GM21515 (cell line): Measurements from ENCODE around the gene UNC13C.

Experiments used
- ATAC-seq: cut with Tn5 transposase; IDR thresholded peaks from one replicate; pipeline ENCODE4 v1.9.1; 2021; ENCODE audit not compliant: unreplicated experiment

The UNC13C gene

GRCh38 chr15:54102704-54103103 is 124.5 kb downstream of the UNC13C start:
- ATAC-seq, result no peak

GRCh38 chr15:54109014-54109413 is 130.8 kb downstream of the UNC13C start:
- no peak for ATAC-seq

DNA sequence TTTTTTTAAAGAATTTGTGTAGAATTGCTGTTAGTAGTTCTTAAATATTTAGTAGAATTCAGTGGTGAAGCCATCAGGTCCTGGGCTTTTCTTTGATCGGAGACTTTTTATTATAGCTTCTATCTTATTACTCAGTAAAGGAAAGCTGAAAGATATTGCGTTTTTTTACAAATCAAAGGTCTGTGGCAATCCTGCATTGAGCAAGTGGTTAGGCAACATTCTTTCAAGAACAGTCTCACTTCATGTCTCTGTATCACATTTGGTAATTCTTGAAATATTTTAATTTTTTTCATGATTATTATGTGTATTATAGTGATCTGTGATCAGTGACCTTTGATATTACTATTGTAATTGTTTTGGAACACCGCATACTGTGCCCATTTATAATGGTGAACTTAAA is 140.8 kb downstream of the UNC13C start:
- no peak for ATAC-seq

DNA sequence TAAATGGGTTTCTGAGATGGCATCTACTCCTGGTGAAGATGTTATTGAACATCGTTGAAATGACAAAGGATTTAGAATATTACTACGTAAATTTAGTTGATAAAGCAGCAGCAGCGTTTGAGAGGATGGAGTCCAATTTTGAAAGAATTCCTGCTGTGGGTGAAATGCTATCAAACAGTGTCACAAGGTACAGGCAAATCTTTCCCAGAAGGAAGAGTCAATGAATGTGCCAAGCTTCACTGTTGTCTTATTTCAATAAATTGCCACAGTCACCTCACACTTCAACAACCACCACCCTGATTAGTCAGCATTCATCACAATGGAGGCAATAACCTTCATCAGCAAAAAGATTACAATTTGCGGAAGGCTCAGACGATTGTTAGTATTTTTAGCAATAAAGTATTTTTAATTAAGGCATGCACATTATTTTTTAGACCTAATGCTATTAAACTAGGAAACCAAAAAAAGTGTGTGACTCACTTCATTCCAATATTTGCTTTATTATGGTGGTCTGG is 142.8 kb downstream of the UNC13C start:
- no peak for ATAC-seq

DNA sequence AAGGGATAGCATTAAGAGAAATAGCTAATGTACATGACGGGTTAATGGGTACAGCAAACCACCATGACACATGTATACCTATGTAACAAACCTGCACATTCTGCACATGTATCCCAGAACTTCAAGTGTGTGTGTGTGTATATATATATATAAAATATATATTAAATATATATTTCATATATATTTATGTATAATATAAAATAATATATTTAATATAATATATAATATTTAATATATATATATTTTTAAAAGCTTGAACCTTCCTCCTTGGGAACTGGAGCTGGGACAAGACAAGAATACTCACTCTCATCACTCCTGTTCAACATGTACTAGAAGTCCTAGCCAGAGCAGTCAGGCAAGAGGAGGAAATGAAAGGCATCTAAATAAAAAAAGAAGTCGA is 149.3 kb downstream of the UNC13C start:
- ATAC-seq, result no peak

DNA sequence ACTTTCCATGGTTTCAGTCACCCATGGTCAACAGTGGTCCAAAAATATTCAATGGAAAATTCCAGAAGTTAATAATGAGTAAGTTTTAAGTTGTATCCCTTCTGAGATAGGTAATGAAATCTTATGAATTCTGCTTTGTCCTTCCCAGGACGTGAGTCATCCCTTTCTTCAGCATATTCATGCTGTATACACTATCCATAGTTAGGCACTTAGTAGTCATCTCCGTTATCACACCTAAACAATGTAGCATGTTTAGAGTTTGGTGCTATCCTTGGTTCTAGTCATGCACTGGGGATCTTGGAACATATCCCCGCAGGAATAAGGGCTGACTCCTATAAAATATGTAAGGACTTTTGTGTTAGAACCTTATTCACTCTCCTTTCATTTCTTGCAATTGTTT is 153.2 kb downstream of the UNC13C start:
- no peak for ATAC-seq

GRCh38 chr15:54149115-54149531 is 170.9 kb downstream of the UNC13C start:
- no peak for ATAC-seq

- ATAC-seq, result no peak
These were observed 172.0 kb downstream of the UNC13C start for GRCh38 chr15:54150255-54150654.

DNA sequence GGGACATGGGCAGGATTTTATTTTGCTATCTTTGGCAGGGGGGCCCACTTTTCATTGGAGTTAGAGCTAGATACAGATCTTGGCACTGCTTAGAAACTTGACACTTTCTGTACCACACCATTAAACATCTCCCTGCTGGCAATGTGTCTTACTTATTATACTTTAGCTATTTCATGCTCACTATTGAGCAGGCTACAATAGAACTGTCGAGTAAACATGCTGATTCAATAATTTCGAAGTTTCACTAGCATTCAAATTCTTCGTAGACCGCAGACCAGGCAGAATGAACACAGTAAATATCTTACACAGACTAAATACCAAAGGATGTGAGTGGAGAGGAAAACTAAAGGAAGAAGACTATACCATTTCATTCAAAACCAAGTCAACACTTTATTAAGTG is 180.8 kb downstream of the UNC13C start:
- no peak for ATAC-seq

- ATAC-seq, result no peak
These were observed 209.1 kb downstream of the UNC13C start for GRCh38 chr15:54187325-54187724.

GRCh38 chr15:54197995-54198394 is 219.8 kb downstream of the UNC13C start:
- no peak for ATAC-seq

GRCh38 chr15:54206586-54207321 is 228.5 kb downstream of the UNC13C start:
- no peak for ATAC-seq

DNA sequence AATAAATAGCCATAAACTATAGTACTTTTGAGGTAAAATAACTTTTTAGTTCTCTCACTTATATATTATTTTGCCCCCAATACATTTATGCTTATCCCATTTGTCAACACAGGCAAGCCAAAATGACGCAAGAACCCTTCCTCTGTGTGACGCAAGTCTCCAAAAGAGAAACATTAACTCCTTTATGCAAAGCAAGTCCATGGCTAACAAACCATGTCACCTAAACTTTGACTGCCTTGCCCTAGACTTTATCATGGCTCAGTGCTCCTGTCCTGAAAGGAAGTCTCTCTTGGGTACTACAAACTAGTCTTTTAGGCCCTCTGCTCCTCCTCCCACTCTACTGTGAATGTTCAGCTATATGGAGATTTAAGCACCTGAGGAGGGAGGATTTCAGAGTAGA is 230.5 kb downstream of the UNC13C start:
- no peak for ATAC-seq

DNA sequence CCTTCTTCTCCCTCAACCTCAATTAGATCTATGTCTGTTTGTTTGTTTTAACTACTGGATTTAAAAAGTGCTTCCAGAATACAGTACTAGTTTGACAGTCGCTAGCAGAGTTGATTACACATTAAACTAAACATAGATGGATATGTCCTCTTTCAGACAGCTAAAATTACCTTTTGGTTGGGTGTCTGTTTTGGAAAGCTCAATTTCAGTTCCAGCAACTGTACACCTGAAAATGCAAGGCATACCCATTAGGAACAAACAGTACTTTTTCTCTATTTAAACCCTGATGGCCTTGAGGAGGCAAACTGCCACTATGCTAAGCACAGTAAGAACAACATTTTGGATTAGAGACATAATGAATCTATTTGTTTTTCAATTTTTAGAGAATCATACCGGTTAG is 234.4 kb downstream of the UNC13C start:
- no peak for ATAC-seq

DNA sequence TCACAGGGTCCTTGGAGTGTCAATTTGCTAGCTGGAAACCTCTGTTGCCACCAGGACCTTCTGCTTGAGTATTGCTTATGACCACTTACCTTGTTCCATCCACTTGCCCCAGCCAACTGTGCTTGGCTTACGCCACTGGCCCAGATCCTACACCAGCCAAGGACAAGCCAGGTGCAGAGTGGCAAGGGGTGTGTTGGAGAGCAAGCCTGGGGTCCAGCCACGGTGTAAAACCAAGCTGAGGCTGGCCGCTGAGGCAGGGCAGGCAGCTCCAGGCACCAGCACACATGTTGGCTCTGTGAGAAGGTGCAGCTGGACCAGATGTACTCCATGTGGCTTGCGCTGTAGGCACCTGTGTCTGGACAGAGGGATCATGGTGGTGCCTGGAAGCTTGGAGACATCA is 248.2 kb downstream of the UNC13C start:
- ATAC-seq, result no peak

GRCh38 chr15:54227569-54227968 is 249.3 kb downstream of the UNC13C start:
- ATAC-seq, result no peak

GRCh38 chr15:54250326-54250725 is 272.1 kb downstream of the UNC13C start:
- ATAC-seq, result no peak

DNA sequence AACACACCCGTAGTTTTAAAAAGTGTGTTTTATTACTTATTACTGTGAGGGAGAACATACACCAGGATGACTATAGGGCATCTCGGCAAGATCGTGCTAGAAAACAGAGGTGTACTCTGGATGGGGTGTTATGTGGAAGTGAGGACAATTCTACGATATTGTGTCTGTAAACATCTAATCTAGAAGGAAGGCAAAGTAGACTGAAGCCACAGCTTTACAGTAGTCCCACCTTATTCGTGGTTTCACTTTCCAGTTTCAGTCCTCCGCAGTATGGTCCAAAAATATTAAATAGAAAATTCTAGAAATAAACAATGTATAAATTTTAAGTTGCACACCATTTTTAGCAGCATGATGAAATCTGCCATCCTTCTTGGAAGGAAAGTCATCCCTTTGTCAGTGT is 277.9 kb downstream of the UNC13C start:
- ATAC-seq, result no peak

- no peak for ATAC-seq
These were observed 295.7 kb downstream of the UNC13C start for GRCh38 chr15:54273928-54274327.

GRCh38 chr15:54277834-54278233 is 299.6 kb downstream of the UNC13C start:
- no peak for ATAC-seq

- ATAC-seq, result no peak
These were observed 302.5 kb downstream of the UNC13C start for GRCh38 chr15:54280726-54281125.

DNA sequence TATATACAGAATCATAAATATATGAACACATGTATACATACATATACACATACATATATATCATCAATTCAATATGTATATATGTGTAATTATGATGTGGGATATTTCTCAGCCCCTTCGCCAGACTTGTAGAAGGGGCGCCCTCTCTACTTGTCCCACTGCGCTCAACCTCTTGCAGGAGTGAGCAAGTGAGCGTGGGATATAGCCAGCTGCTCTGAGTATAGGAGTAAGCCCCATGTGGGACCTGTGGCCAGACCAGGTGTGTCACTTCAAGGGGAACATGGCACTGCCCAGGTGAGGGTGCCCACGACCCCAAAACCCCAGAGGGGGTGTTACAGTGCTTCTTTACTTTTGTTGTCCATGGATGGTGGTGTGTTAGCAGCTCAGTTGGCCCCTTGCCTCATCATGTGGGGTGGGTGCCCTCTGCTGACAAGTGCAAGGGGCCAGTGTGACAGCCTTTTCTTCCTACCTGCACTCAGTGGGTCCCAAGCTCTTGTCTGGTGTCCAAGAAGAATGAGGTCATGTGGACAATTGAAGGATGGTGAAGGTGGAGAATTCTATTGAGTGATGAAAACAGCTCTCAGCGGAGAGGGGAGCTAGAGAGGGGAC is 304.1 kb downstream of the UNC13C start:
- no peak for ATAC-seq

GRCh38 chr15:54288049-54288448 is 309.8 kb downstream of the UNC13C start:
- no peak for ATAC-seq
